HepG2 (cell line): Measurements from ENCODE around the gene CYSLTR2. TPM values are rescaled to one million over a fixed set of nuclear protein-coding genes. Genes with fewer than 3 reads are reported as not detected.

Experiments used
- ARNTL ChIP-seq: sonication (generic); formaldehyde crosslinking; IDR thresholded peaks from 2 replicates; pipeline ENCODE4 v1.4.0; 2020; ENCODE audit warnings: mild to moderate bottlenecking, missing genetic modification reagents
- CEBPG ChIP-seq: IDR thresholded peaks from 2 replicates; pipeline ENCODE4 v1.6.1; 2016
- DPF2 ChIP-seq: sonication (generic); formaldehyde crosslinking; IDR thresholded peaks from 2 replicates; pipeline ENCODE4 v1.4.0; 2020; ENCODE audit warnings: mild to moderate bottlenecking, low read depth, missing genetic modification reagents, borderline replicate concordance
- GLI4 ChIP-seq: sonication (generic); formaldehyde crosslinking; IDR thresholded peaks from 2 replicates; pipeline ENCODE4 v1.5.1; 2020; ENCODE audit warnings: missing genetic modification reagents, mild to moderate bottlenecking, moderate library complexity, borderline replicate concordance
- HHEX ChIP-seq: IDR thresholded peaks from 2 replicates; pipeline ENCODE4 v1.6.1; 2016; ENCODE audit warnings: control low read depth
- IKZF1 ChIP-seq: fragments of 450-650 bp; IDR thresholded peaks from 2 replicates; pipeline ENCODE4 v1.7.1; 2016
- MATR3 ChIP-seq: sonication (generic); formaldehyde crosslinking; IDR thresholded peaks from 2 replicates; pipeline ENCODE4 v1.4.0; 2020; ENCODE audit warnings: missing genetic modification reagents
- MIXL1 ChIP-seq: IDR thresholded peaks from 2 replicates; pipeline ENCODE4 v1.6.1; 2016
- NFE2 ChIP-seq: sonication (generic); formaldehyde crosslinking; IDR thresholded peaks from 2 replicates; pipeline ENCODE4 v1.4.0; 2020; ENCODE audit warnings: missing genetic modification reagents
- PCBP1 ChIP-seq: fragments of 200-400 bp; formaldehyde crosslinking; IDR thresholded peaks from 2 replicates; pipeline ENCODE4 v1.6.1; 2017; ENCODE audit warnings: mild to moderate bottlenecking, low read depth, low read length, borderline replicate concordance
- PITX1 ChIP-seq: sonication (generic); formaldehyde crosslinking; IDR thresholded peaks from 2 replicates; pipeline ENCODE4 v1.5.1; 2020; ENCODE audit warnings: mild to moderate bottlenecking, missing genetic modification reagents
- RCOR2 ChIP-seq: IDR thresholded peaks from 2 replicates; pipeline ENCODE4 v1.6.1; 2016; ENCODE audit warnings: missing biosample characterization, missing genetic modification reagents
- YEATS4 ChIP-seq: sonication (generic); formaldehyde crosslinking; IDR thresholded peaks from 2 replicates; pipeline ENCODE4 v1.4.0; 2020; ENCODE audit warnings: missing genetic modification reagents, borderline replicate concordance
- ZNF225 ChIP-seq: sonication (generic); formaldehyde crosslinking; IDR thresholded peaks from 2 replicates; pipeline ENCODE4 v1.4.0; 2020; ENCODE audit warnings: mild to moderate bottlenecking, missing genetic modification reagents
- ZNF33B ChIP-seq: sonication (generic); formaldehyde crosslinking; IDR thresholded peaks from 2 replicates; pipeline ENCODE4 v1.5.1; 2020; ENCODE audit warnings: mild to moderate bottlenecking, missing genetic modification reagents
- ZNF354B ChIP-seq: sonication (generic); formaldehyde crosslinking; IDR thresholded peaks from 2 replicates; pipeline ENCODE4 v1.8.0; 2022; ENCODE audit warnings: mild to moderate bottlenecking, missing genetic modification reagents
- ZNF468 ChIP-seq: sonication (generic); formaldehyde crosslinking; IDR thresholded peaks from 2 replicates; pipeline ENCODE4 v1.8.0; 2022; ENCODE audit warnings: mild to moderate bottlenecking, moderate library complexity, missing genetic modification reagents
- ZNF563 ChIP-seq: sonication (generic); formaldehyde crosslinking; IDR thresholded peaks from 2 replicates; pipeline ENCODE4 v1.8.0; 2022; ENCODE audit warnings: mild to moderate bottlenecking, moderate library complexity, missing genetic modification reagents
- ZNF572 ChIP-seq: sonication (generic); formaldehyde crosslinking; IDR thresholded peaks from 2 replicates; pipeline ENCODE4 v1.5.1; 2020; ENCODE audit warnings: mild to moderate bottlenecking, missing genetic modification reagents
- ZNF644 ChIP-seq: IDR thresholded peaks from 2 replicates; pipeline ENCODE4 v1.6.1; 2016; ENCODE audit warnings: low read depth
- ZNF746 ChIP-seq: sonication (generic); formaldehyde crosslinking; IDR thresholded peaks from 2 replicates; pipeline ENCODE4 v1.8.0; 2022; ENCODE audit warnings: mild to moderate bottlenecking, missing genetic modification reagents
- ZNF839 ChIP-seq: sonication (generic); formaldehyde crosslinking; IDR thresholded peaks from 2 replicates; pipeline ENCODE4 v1.4.0; 2020; ENCODE audit warnings: missing genetic modification reagents, mild to moderate bottlenecking, borderline replicate concordance
- ZSCAN29 ChIP-seq: sonication (generic); formaldehyde crosslinking; conservative IDR thresholded peaks from 2 replicates; pipeline ENCODE4 v1.4.0; 2020; ENCODE audit warnings: mild to moderate bottlenecking, missing genetic modification reagents
- ZSCAN31 ChIP-seq: sonication (generic); formaldehyde crosslinking; IDR thresholded peaks from 2 replicates; pipeline ENCODE4 v1.5.0; 2020; ENCODE audit warnings: low read depth, mild to moderate bottlenecking, missing genetic modification reagents
- polyA plus RNA-seq, 8 experiments: library from polyadenylated mRNA; depleted of rRNA in 3 of 8; stranded (reverse) in 7 of 8; unstranded in 1 of 8; fragments of >200 nt; fragmentation: Illumina TruSeq in 4 of 8; extraction: Trizol in 4 of 8; gene quantifications; 2 replicates each; pipeline versions ENCODE4 v1.2.1 to v1.2.3, GENCODE V29; 2011 to 2016; ENCODE audit warnings: low read depth in 4 of 8, missing spikeins in 1 of 8, mixed read lengths in 1 of 8; ENCODE audit not compliant: insufficient read depth in 1 of 8
- total RNA-seq, 5 experiments: library from RNA; depleted of rRNA; stranded (reverse); fragments of >200 nt; fragmentation: Illumina TruSeq; extraction: Trizol; gene quantifications; 2 replicates each; pipeline ENCODE4 v1.2.3, GENCODE V29; 2016; ENCODE audit warnings: low read depth in 1 of 5
- TF ChIP-seq, protein P1 (sequence below): sonication (generic); formaldehyde crosslinking; IDR thresholded peaks from 2 replicates; pipeline ENCODE4 v1.8.0; 2022; ENCODE audit warnings: mild to moderate bottlenecking, missing genetic modification reagents, borderline replicate concordance
- TF ChIP-seq, protein P2 (sequence below): sonication (generic); formaldehyde crosslinking; IDR thresholded peaks from 2 replicates; pipeline ENCODE4 v1.8.0; 2022; ENCODE audit warnings: missing genetic modification reagents, mild to moderate bottlenecking, inconsistent platforms, borderline replicate concordance
- TF ChIP-seq, protein P3 (sequence below): sonication (generic); formaldehyde crosslinking; IDR thresholded peaks from 2 replicates; pipeline ENCODE4 v1.4.0; 2020; ENCODE audit warnings: missing genetic modification reagents; ENCODE audit errors: not compliant biosample characterization
- TF ChIP-seq, protein P4 (sequence below): IDR thresholded peaks from 2 replicates; pipeline ENCODE4 v1.6.1; 2018; ENCODE audit warnings: missing genetic modification reagents, mild to moderate bottlenecking, missing compliant biosample characterization
- TF ChIP-seq, protein P5 (sequence below): IDR thresholded peaks from 2 replicates; pipeline ENCODE4 v1.6.1; 2016; ENCODE audit warnings: control low read depth

CYSLTR2 gene
- total and polyA plus RNA-seq, 2 of the 13 experiments (the other 11 are each of a cell fraction or from before 2014, with no cell fraction given), result not detected

DNA sequence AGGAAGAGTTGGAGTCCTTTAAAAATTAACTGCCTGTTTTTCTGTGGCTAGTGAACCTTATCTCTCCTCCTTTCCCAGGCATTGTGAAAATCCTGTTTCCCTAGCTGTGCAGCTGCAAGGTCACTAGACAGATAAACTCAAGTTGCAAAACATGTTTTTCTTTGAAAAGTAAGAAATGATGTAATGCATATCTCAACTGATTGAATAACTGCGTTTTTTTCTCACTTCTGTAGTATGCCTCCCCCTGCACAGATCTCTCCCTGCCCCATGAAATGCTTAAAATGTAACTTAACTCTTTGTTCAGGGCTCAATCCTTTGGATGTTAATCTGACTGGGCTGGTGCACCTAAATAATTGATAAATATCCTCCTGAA is 27.7 kb upstream of the CYSLTR2 start (continued):
- TF ChIP-seq YEATS4 (CRISPR knock-in tag), result no peak
- TF ChIP-seq ZNF572 (CRISPR knock-in tag), result no peak
- TF ChIP-seq ZSCAN31 (CRISPR knock-in tag), result peak; percentile 74; the same call in 1 of the 2 replicates
- no peak for TF ChIP-seq ZSCAN29 (CRISPR knock-in tag)
- TF ChIP-seq CEBPG (CRISPR knock-in tag), result peak; percentile 94
- no peak for TF ChIP-seq ZNF563 (CRISPR knock-in tag)
- TF ChIP-seq PITX1 (CRISPR knock-in tag), result no peak
- no peak for TF ChIP-seq ZNF225 (CRISPR knock-in tag)
- TF ChIP-seq, protein P1, sequence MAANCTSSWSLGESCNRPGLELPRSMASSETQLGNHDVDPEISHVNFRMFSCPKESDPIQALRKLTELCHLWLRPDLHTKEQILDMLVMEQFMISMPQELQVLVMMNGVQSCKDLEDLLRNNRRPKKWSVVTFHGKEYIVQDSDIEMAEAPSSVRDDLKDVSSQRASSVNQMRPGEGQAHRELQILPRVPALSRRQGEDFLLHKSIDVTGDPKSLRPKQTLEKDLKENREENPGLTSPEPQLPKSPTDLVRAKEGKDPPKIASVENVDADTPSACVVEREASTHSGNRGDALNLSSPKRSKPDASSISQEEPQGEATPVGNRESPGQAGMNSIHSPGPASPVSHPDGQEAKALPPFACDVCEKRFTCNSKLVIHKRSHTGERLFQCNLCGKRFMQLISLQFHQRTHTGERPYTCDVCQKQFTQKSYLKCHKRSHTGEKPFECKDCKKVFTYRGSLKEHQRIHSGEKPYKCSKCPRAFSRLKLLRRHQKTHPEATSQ, result no peak; the same call in 1 of the 2 replicates
- TF ChIP-seq ZNF839 (CRISPR knock-in tag), result no peak
- no peak for TF ChIP-seq ZNF33B (CRISPR knock-in tag)
- no peak for TF ChIP-seq ZNF644 (CRISPR knock-in tag)
- TF ChIP-seq, protein P2, sequence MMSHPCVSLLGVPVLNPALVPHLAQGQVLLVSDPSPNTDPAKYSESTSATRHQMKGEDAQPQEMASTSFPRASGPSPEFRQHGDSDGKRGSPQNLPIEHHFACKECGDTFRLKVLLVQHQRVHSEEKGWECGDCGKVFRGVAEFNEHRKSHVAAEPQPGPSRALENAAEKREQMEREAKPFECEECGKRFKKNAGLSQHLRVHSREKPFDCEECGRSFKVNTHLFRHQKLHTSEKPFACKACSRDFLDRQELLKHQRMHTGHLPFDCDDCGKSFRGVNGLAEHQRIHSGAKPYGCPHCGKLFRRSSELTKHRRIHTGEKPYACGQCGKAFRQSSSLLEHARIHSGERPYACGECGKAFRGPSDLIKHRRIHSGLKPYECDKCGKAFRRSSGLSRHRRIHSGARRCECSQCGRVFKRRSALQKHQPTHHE (CRISPR knock-in tag), result peak; percentile 23; the same call in 1 of the 2 replicates
- no peak for TF ChIP-seq NFE2
- no peak for TF ChIP-seq IKZF1
- TF ChIP-seq GLI4 (CRISPR knock-in tag), result no peak
- TF ChIP-seq, protein P3, sequence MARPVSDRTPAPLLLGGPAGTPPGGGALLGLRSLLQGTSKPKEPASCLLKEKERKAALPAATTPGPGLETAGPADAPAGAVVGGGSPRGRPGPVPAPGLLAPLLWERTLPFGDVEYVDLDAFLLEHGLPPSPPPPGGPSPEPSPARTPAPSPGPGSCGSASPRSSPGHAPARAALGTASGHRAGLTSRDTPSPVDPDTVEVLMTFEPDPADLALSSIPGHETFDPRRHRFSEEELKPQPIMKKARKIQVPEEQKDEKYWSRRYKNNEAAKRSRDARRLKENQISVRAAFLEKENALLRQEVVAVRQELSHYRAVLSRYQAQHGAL (CRISPR knock-in tag), result no peak
- no peak for TF ChIP-seq HHEX (CRISPR knock-in tag)
- peak; percentile 72; the same call in 1 of the 2 replicates for TF ChIP-seq MIXL1 (CRISPR knock-in tag)
- peak; percentile 78; the same call in 1 of the 2 replicates for TF ChIP-seq RCOR2 (CRISPR knock-in tag)
- TF ChIP-seq MATR3, result no peak
- TF ChIP-seq, protein P4, sequence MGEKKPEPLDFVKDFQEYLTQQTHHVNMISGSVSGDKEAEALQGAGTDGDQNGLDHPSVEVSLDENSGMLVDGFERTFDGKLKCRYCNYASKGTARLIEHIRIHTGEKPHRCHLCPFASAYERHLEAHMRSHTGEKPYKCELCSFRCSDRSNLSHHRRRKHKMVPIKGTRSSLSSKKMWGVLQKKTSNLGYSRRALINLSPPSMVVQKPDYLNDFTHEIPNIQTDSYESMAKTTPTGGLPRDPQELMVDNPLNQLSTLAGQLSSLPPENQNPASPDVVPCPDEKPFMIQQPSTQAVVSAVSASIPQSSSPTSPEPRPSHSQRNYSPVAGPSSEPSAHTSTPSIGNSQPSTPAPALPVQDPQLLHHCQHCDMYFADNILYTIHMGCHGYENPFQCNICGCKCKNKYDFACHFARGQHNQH (CRISPR knock-in tag), result 0 out of 2 replicates have a peak, but pooled peaks have one; percentile 27
- TF ChIP-seq, protein P5, sequence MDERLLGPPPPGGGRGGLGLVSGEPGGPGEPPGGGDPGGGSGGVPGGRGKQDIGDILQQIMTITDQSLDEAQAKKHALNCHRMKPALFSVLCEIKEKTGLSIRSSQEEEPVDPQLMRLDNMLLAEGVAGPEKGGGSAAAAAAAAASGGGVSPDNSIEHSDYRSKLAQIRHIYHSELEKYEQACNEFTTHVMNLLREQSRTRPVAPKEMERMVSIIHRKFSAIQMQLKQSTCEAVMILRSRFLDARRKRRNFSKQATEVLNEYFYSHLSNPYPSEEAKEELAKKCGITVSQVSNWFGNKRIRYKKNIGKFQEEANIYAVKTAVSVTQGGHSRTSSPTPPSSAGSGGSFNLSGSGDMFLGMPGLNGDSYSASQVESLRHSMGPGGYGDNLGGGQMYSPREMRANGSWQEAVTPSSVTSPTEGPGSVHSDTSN (CRISPR knock-in tag), result no peak
- TF ChIP-seq DPF2, result peak; percentile 80
- TF ChIP-seq ZNF746 (CRISPR knock-in tag), result no peak
- TF ChIP-seq PCBP1, result no peak
- no peak for TF ChIP-seq ARNTL (CRISPR knock-in tag)
- no peak for TF ChIP-seq ZNF354B (CRISPR knock-in tag)
- no peak for TF ChIP-seq ZNF468 (CRISPR knock-in tag)
